GM19438 (cell line): Measurements from ENCODE around the gene STEAP4.

ENCODE experiments used
- ATAC-seq: cut with Tn5 transposase; IDR thresholded peaks from one replicate; pipeline ENCODE4 v1.9.1; 2021; ENCODE audit warnings: low read depth; ENCODE audit not compliant: unreplicated experiment

The STEAP4 gene

GRCh38 chr7:88306590-88307048, at the start of gene STEAP4:
Gene STEAP4, minus strand, starts transcription at chr7:88306894. Its CDS starts 22,625 bp downstream, at chr7:88284269.
- ATAC-seq = no peak

GRCh38 chr7:88355011-88355410, 48.3 kb upstream of the STEAP4 start:
- no peak for ATAC-seq

GRCh38 chr7:88350118-88350517, 43.4 kb upstream of the STEAP4 start:
- no peak for ATAC-seq

- ATAC-seq = no peak
These were observed 40.8 kb upstream of the STEAP4 start for GRCh38 chr7:88347517-88347916.

GRCh38 chr7:88347090-88347489, 40.4 kb upstream of the STEAP4 start:
- ATAC-seq = peak; percentile 65

- ATAC-seq = peak; percentile 47
These were observed 39.7 kb upstream of the STEAP4 start for GRCh38 chr7:88346357-88346756.

- peak; percentile 67 for ATAC-seq
These were observed 38.5 kb upstream of the STEAP4 start for GRCh38 chr7:88344956-88345832.

- ATAC-seq = no peak
These were observed 37.6 kb upstream of the STEAP4 start for GRCh38 chr7:88344271-88344670.

- no peak for ATAC-seq
These were observed 32.7 kb upstream of the STEAP4 start for GRCh38 chr7:88339195-88339922.

GRCh38 chr7:88338503-88338902, 31.8 kb upstream of the STEAP4 start:
- no peak for ATAC-seq

GRCh38 chr7:88337572-88337971, 30.9 kb upstream of the STEAP4 start:
- no peak for ATAC-seq

GRCh38 chr7:88331322-88331721, 24.6 kb upstream of the STEAP4 start:
- no peak for ATAC-seq

- no peak for ATAC-seq
These were observed 23.1 kb upstream of the STEAP4 start for GRCh38 chr7:88329532-88330463.

GRCh38 chr7:88328787-88329186, 22.1 kb upstream of the STEAP4 start:
- ATAC-seq = no peak

GRCh38 chr7:88324699-88325098, 18.0 kb upstream of the STEAP4 start:
- no peak for ATAC-seq

- ATAC-seq = no peak
These were observed 15.5 kb upstream of the STEAP4 start for GRCh38 chr7:88322151-88322550.

- no peak for ATAC-seq
These were observed 15.0 kb upstream of the STEAP4 start for GRCh38 chr7:88321694-88322093.

GRCh38 chr7:88318196-88318595, 11.5 kb upstream of the STEAP4 start:
- ATAC-seq = no peak

GRCh38 chr7:88317422-88317821, 10.7 kb upstream of the STEAP4 start:
- no peak for ATAC-seq

- ATAC-seq = no peak
These were observed 9.8 kb upstream of the STEAP4 start for GRCh38 chr7:88316456-88316855.

GRCh38 chr7:88315522-88315921, 8.8 kb upstream of the STEAP4 start:
- ATAC-seq = no peak
